H1 (cell line): ENCODE data around the gene DNAH8. TPM values are rescaled to one million over a fixed set of nuclear protein-coding genes. Genes with fewer than 3 reads are reported as not detected.

Experiments
- ASH2L ChIP-seq: fragments of 200-600, 300-600 bp; sonication (generic); IDR thresholded peaks from one replicate; pipeline ENCODE4 v1.7.1; 2017; ENCODE audit warnings: low read length
- HDAC2 ChIP-seq, 2 experiments: fragments of 300-600 bp in 1 of 2; sonication (generic) in 1 of 2; IDR thresholded peaks; 2 replicates each; pipeline ENCODE4 v1.6.1; 2011 to 2012; ENCODE audit warnings: low read depth in 2 of 2, low read length in 2 of 2, mild to moderate bottlenecking in 2 of 2, moderate library complexity in 2 of 2, borderline replicate concordance in 1 of 2, inconsistent platforms in 1 of 2
- SP1 ChIP-seq: IDR thresholded peaks from 2 replicates; pipeline ENCODE4 v1.6.1; 2011; ENCODE audit warnings: low read depth, low read length
- SUZ12 ChIP-seq: fragments of 200-600 bp; sonication (generic); IDR thresholded peaks from 2 replicates; pipeline ENCODE4 v1.6.1; 2012; ENCODE audit warnings: mild to moderate bottlenecking, inconsistent platforms, low read length, moderate library complexity, mixed read lengths
- YY1 ChIP-seq: IDR thresholded peaks from 2 replicates; pipeline ENCODE4 v1.6.1; 2011; ENCODE audit warnings: low read depth, mild to moderate bottlenecking, low read length
- polyA plus RNA-seq, 7 experiments: library from polyadenylated mRNA; depleted of rRNA in 3 of 7; stranded (reverse) in 5 of 7; unstranded in 2 of 7; fragments of >200 nt in 5 of 7; fragments of 200-250 nt in 2 of 7; gene quantifications; 1 replicate in 5 of 7; 2 replicates in 1 of 7; 4 replicates in 1 of 7; pipeline versions ENCODE4 v1.2.1 to v1.2.3, GENCODE V29; 2011 to 2013; ENCODE audit warnings: missing spikeins in 2 of 7, mixed read lengths in 2 of 7
- total RNA-seq: library from RNA; stranded (reverse); fragmentation: NEBNext Ultra II Directional; extraction: Animal tissue kit (Norgen Biotek cat#: 25700); gene quantifications from 2 replicates; pipeline ENCODE4 v1.2.1, GENCODE V29; 2021

DNAH8 gene
- total and polyA plus RNA-seq, 2 of the 8 experiments (the other 6 are each of a cell fraction or from before 2014, with no cell fraction given), result under 0.01 TPM; not detected in 1

GRCh38 chr6:39051399-39052122, 336.4 kb downstream of the DNAH8 start (continued):
- TF ChIP-seq SP1, result no peak
- TF ChIP-seq HDAC2 (IDR thresholded peaks at IDR 0.05; ENCODE audit: borderline replicate concordance in 1 of 2, low read depth in 2 of 2, low read length in 2 of 2), result no peak
- no peak for TF ChIP-seq ASH2L
- TF ChIP-seq YY1, result no peak
- TF ChIP-seq SUZ12, result no peak
